DMS 273 (cell line): ENCODE data around the gene SMYD3.
"Not testable (repeated sequence)": the region's sequence is repeated elsewhere in the genome, so short reads cannot be mapped to it uniquely, and the experiment has no call there.

Experiments
- DNase-seq: peaks from one replicate; lab custom pipeline; 2025; ENCODE audit not compliant: unreplicated experiment; lab: John Stamatoyannopoulos, UW

SMYD3 gene

DNA sequence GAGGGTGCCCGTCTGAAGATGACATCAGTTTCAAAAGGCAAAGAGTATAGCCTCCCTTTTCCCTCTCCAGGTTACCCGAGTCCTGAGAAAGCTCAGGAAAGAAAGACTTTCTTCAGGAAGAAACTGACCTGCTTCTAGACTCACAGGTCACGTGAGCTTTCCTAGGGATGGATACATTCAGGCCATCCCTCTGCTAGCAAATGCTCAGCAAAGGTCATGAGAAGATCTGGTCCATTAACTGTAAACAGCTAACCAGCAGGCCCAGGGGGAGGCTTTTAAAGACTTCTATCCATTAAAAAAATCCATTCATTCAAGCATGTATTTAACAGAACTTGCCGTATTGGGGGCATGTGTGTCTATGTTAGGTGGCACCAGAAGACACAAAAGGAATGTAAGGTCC lies 746.8 kb downstream of the SMYD3 start:
- DNase-seq, result no peak

DNA sequence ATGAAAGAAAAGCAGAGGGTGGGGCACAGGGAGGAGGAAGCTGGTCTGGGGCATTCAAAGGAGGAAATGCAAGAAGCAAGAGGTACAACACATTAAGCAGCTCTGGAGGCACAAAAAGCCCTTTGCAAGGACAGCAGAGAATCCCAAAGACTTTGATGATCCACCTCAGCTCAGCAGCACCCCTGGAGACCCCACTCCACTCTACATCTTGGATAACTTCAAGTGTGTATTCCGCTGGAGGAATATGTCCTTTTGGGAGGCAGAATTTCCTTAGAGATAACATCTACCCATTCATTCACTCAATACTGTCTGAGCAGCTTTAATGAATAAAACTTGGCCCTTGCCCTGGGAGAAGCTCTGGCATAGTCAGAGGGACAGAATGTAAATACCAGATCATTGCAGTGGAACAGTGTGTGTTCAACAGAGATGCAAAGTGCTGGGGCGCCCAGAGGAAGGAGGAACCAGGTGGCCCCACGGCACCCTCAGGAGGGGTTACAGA lies 752.6 kb downstream of the SMYD3 start:
- DNase-seq, result no peak

DNA sequence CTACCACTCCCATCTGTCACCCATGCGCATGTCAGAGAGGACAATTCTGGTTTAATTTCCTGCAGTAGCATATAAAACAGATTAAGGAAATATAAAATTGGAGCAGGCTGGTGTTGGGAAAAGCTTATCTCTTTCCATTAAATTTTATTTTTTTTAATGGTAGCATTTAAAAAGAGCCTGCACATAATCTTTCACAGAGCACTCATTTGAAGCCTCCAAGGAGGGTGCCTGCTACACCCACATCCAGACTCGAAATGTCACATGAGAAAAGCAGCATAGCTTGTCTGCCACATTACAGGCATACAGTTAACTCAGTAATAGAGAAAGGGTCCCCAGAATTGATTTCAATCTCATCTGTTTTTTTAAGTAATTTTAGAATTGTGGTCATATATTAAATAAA lies 753.3 kb downstream of the SMYD3 start:
- DNase-seq, result no peak

DNA sequence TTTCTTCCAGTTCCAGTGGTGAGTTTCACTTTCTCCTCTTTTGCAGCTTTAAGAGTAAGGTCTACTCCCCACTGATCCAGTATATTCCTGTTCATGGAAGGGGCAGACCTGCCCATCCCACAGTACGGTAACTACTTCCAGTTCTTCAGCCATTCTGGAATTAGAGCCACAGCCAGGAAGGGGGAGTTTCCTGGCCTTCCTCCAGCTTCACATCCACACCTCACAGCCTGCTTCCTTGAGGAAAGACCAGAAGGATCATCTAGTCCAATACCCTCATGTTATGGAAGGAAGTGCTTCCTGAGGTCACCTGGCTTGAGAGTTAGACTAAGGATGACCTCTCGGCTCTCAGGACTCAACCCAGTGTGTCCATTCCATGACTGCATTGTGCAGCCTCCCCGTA lies 754.5 kb downstream of the SMYD3 start:
- no peak for DNase-seq

DNA sequence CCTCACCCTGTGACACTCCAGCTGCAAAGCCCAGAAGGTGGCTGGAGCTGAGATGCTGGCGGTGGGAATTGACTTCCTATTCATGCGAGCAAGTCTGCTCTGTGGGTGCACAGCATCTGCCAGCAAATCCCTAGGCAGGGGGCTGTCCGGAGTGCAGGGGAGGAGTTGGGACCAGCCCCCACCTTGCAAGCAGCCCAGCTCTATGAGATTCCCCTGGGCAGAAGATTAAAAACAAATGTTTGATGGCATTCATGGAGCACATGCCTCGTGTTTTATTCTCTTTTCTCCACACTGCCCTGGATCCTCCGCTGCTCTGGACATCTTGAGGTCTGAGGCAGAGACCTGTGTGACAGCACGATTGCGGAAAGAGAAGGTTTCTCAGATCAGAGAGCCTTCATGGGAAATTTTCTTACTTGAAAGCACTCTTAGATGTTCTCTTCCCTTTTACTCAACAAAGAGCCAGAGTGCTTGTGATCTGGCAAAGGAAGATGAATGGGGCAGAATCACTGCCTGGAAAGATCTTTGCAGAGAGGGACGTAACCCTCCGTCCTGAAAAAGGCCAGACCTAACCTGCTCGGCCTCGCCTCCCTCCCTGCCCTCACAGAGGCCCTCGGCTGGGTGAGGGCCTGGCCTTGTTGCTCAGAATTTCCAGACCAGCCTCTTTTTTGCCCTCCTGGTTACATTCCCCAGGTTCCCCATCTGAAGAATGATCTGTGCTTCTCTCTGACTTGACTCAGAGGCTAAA lies 755.2 kb downstream of the SMYD3 start:
- DNase-seq, result no peak

DNA sequence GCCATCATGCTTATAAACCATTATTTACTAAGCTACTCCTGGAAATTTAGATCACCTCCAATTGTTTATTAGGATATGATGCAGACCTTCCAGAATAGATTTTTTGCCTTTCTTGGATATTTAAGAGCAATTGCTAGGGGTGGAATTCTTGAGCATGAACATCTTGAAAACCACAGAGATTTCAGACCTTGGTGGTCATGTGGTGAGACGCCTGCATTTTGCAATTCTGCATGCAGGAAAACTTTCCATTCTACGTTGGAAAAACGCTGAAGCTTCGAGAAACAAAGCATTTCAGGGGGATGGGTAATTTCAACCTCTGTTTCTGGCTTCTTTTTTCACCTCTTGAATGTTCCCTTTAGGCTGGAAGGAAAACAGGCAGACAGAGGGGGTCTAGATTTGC lies 756.0 kb downstream of the SMYD3 start:
- no peak for DNase-seq

DNA sequence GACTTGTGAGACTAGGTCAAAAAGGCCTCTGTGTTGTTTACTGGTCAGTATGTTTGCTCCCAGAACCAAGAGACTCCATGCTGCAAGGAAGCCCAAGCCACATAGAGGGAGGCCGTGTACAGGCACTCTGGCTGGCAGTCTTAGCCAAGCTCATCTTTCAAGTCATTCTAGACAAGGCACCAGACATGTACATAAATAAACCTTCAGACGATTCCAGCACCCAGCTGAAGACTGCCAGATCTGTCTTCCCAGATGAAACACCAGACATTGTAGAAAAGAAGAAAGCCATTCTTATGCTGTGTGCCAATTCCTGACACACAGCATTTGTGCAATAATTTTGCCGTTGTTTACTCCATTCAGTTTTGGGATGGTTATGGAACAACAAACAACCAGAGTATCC lies 756.8 kb downstream of the SMYD3 start:
- DNase-seq, result no peak

DNA sequence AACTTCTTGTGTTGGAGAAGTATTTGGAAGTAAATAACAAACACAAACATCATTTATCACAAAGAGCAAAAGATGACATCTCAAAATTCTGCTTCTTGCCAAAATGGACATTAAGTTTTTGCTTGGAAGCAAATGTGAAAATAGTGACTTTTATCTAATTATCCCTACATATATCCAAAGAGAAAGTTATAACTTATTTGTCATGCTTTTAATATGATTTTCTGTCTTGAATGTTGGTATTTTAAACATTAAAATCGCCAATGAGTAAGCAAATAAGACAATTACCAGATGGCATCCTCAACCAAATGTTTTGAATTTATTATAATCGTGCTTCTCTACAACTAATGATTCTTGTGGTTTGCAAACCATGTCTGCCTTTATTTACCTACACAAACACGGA lies 758.0 kb downstream of the SMYD3 start:
- no peak for DNase-seq

DNA sequence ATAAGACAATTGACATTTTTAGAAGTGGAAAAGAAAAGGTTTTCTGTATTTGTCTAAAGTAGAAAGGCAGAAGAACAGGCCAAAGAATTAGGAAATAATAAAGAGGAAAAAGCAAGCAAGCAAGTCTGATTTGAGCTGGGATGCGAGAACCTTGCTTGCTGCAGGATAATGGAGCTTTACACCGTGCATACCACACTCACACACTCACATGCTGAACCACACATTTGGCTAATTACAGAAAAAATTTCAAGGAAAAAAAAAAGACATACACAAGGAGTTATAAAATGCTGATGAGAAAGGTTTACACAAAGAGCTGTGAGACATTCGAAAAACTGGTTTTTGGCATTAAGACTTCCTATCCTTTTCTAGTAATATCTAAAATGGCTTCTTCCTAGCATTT lies 758.4 kb downstream of the SMYD3 start:
- DNase-seq, result no peak

DNA sequence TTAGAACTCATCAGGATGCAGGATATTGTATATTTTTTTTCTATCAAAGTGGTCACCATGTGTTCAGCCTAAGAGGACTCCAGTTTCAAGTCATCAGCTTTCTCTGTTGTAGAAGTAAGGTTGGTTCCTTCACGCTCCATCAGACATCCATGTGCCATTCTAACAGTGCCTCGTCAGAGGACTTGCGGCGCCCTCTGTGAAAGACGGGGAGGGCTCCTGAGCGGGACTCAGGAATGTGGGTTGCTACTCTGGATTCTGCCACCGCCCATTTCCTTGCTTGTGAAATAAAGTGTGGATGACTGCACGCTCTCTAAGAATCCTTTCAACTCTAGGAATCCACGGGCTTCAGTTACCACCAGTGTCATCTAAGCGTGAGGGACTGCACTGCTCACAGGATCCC lies 758.8 kb downstream of the SMYD3 start:
- no peak for DNase-seq

DNA sequence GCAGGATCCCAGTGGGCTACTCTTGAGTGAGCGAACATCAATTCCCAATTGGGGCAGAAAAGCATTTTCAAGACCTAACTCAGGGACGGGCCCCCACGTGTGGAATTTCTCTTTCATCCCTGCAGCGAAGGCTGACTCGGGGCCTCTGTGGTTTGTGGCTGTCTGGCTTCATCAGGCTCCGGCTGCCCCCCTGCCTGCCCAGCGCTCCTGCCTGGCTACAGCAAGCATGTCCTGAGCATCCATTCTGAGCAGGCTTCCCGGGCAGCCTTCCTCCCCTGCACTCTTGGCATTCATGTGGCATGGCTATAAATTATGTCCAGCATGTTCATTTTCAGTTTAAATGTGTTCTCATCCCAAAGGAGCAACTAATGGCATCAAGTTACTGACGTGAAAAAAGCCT lies 764.2 kb downstream of the SMYD3 start:
- DNase-seq, result peak; percentile 12

DNA sequence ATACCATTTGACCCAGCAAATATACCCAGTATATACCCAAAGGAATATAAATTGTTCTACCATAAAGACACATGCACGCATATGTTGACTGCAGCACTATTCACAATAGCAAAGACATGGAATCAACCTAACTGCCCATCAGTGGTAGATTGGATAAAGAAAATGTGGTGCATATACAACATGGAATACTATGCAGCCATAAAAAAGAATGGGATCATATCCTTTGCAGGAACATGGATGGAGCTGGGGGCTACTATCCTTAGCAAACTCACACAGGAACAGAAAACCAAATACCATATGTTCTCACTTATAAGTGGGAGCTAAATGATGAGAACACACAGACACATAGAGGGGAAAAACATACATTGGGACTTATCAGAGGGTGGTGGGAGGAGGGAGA lies 766.7 kb downstream of the SMYD3 start:
- DNase-seq, result not testable (repeated sequence)

DNA sequence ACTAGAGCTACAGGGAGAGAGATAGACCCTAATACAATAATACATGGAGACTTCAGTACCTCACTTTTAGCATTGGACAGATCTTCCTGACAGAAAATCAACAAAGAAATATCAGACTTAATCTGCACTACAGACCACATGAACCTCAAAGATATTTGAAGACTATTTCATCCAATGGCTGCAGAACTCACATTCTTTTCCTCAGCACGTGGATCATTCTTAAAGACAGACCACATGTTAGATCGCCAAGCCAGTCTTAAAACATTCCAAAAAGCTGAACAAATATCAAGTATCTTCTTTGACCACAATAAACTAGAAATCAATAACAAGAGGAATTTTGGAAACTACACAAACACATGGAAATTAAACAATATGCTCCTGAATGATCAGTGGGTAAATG lies 776.3 kb downstream of the SMYD3 start:
- DNase-seq, result no peak

DNA sequence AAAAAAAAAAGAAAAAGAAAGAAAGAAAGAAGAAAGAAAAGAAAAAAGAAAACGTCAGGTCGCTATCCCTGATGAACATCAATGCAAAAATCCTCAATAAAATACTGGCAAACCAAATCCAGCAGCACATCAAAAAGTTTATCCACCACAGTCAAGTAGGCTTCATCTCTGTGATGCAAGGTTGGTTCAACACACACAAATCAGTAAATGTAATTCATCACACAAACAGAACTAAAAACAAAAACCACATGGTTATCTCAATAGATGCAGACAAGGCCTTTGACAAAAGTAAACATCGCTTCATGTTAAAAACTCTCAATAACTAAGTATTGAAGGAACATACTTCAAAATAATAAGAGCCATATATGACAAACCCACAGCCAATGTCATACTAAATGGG lies 779.0 kb downstream of the SMYD3 start:
- DNase-seq, result not testable (repeated sequence)

DNA sequence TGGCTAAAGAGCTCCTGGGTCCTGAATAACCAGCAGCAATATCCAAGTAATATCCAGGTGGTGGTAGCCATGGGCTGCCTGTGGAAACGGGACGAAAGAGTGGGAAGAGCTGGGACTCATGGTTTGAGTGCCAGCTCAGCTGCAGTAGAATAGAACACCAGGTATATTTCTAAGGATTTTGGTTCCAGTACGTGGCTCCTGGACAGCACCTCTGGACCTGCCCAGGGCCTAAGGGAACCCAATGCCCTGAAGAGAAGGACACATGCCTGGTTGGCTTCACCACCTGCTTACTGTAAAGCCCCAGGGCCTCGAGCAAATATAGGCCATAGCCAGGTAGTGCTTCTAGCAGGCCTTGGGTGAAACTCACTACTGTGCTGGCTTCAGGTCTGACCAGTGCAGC lies 785.6 kb downstream of the SMYD3 start:
- DNase-seq, result no peak

DNA sequence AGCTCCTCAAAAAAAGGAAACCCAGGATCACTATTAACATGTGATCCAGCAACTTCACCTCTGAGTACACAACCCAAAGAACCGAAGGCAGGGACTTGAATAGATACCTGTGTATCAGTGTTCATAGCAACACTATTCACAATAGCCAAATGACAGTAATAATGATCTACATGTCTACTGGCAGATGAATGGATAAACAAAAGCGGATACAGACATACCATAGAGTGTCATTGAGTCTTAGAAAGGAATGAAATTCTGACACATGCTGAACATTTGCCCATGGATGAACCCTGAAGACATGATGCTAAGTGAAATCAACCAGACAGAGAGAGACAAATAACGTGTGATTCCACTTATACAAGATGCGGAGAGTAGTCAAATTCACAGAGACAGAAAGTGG lies 788.1 kb downstream of the SMYD3 start:
- no peak for DNase-seq

DNA sequence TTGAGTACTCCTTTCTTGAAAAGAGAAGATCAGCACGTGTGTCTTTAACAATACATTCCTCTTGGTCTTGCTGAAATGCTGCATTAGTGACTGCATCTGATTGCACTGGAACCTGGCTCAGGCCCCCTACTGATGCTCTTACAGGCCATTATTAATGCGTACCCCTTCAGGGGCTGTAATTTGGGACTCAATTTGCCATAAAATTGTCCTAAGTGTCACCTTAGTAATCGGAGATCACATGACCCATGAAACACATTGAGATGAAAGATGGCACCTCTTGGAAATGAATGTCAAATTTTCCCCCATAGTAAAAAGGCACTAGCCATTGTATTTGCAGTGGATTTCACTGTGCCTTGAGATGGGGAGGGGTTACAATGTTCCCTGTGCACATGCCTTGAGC lies 789.0 kb downstream of the SMYD3 start:
- DNase-seq, result no peak

DNA sequence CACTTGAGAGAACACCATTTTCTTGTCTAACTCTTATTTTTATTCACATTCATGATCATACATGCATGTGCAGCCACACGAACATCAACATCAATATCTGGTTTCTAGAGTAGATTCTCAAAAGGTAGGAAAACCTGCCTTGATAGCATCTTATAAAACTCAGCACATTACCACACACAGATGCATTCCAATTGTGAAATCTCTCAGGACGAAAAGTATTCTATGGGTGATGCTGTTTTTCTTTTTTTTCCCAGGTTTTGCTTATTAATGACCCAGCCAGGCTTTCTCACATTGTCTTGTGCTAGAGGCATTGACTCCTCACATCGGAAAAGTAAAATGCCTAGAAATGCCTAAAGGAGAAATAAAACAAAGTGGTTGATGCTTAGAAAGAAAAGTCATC lies 789.5 kb downstream of the SMYD3 start:
- DNase-seq, result no peak

DNA sequence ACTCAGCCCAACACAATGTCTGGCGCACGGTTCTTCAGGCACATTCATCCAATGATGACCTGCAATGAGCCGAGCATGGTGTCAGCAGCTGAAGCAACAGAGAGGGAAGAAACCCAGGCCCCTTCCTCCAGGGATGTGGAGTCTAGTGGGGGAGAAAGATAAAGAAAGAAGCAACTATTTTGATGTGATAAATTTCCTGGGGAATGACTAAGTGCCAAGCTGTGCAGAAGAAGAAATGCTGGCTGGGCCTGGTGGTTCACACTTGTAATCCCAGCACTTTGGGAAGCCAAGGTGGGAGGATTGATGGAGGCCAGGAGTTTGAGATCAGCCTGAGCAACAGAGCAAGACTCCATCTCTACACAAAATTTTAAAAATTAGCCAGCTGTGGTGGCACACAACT lies 790.5 kb downstream of the SMYD3 start:
- no peak for DNase-seq

DNA sequence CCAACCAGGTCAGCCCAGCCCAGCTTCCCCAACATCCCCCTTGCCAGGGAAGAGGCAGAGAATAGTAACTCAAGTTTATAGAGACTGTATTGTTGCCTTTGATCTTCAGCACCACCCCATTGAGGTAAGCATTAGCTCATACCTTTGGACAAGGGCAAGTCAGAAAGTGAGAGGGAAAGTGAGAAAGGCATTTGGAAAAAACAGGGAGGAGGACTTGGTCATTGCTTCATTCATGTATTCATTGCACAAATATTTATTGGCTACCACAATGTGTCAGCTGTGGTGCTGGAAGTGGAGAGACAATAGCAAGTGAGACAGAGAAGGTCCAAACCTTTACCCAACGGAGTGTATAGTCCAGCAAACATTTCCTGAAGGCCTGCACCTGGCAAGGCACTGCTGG lies 791.1 kb downstream of the SMYD3 start:
- no peak for DNase-seq

DNA sequence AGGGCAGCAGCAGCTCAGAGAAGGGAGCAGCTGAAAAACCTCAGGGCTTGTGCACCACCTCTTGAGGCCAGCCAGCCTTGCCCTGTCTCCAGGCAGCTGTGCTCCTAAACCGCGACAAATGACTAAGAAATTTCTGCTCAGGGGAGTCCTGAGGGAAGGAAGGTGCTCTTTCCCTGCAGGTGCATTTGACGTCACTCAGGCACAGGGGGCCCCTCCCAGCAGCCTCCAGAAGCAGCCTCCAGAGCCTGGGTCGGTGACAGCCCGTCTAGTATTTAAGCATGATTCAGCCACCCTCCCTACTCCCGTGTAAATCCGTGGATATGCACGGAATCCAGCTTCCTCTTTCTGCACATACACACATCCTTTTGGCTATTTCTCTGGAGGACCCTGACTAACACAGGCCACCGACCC lies 791.8 kb downstream of the SMYD3 start:
- no peak for DNase-seq

DNA sequence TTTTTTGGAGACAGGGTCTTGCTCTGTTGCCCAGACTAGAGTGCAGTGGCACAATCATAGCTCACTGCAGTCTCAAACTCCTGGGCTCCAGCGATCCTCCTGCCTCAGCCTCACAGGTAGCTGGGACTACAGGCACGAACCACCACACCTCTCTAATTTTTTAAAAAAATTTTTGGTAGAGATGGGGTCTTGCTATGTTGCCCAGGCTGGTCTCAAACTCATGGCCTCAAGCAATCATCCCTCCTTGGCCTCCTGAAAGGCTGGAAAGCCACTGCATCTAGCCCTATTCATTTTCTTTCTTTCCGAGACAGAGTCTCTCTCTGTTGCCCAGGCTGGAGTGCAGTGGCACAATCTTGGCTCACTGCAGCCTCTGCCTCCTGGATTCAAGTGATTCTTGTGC lies 793.1 kb downstream of the SMYD3 start:
- not testable (repeated sequence) for DNase-seq
